ENCODE data around the gene OR10K1.

DNA sequence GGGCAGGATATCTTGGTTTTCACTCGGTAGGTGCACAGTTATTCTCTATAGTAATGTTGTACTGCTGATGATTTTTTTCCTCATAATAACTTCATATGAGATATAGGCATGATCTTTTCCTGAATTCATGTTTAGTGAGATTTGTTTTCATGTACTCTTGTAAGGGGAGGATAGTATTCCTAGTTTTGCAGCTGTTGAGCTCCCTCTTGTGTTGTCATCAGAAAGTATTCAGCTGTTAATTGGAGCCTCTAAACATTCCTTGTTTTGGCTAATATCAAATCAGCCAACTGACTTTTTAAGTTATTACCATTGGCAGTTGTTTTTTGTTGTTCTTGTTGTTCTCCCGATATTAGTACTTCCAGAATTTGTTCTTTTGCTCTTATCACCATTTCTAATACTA, 34.7 kb downstream of the OR10K1 start:
- TF ChIP-seq, protein P1, sequence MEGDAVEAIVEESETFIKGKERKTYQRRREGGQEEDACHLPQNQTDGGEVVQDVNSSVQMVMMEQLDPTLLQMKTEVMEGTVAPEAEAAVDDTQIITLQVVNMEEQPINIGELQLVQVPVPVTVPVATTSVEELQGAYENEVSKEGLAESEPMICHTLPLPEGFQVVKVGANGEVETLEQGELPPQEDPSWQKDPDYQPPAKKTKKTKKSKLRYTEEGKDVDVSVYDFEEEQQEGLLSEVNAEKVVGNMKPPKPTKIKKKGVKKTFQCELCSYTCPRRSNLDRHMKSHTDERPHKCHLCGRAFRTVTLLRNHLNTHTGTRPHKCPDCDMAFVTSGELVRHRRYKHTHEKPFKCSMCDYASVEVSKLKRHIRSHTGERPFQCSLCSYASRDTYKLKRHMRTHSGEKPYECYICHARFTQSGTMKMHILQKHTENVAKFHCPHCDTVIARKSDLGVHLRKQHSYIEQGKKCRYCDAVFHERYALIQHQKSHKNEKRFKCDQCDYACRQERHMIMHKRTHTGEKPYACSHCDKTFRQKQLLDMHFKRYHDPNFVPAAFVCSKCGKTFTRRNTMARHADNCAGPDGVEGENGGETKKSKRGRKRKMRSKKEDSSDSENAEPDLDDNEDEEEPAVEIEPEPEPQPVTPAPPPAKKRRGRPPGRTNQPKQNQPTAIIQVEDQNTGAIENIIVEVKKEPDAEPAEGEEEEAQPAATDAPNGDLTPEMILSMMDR (IDR thresholded peaks at IDR 0.05), result no peak
- TF ChIP-seq POLR2A (IDR thresholded peaks at IDR 0.05), result no peak
